Endothelial cell of umbilical vein (primary cell): ENCODE measurements around the gene GRID1. TPM values are rescaled to one million over a fixed set of nuclear protein-coding genes. Genes with fewer than 3 reads are reported as not detected.

Source experiments
- BruUV-seq: library from RNA; stranded (reverse); fragments of 400-500 nt; replicated peaks from 2 replicates; lab custom pipeline; 2021; lab: Mats Ljungman, UMichigan
- CTCF ChIA-PET: fragments of 300-600, 350-600 bp; sonication (Branson Sonifier 250); formaldehyde crosslinking; loops from one replicate; lab custom pipeline; 2021; ENCODE audit warnings: antibody characterized with exemption, inconsistent platforms; lab: Charles Lee
- POLR2A ChIA-PET: fragments of 300-600, 350-600 bp; sonication (Branson Sonifier 250); formaldehyde crosslinking; loops from one replicate; lab custom pipeline; 2021; ENCODE audit warnings: antibody characterized with exemption, inconsistent platforms; lab: Charles Lee
- DNase-seq: peaks from one replicate; pipeline ENCODE4 v3.0.0-alpha.2; 2011; ENCODE audit warnings: low read depth, low spot score
- FAIRE-seq: peaks from 2 replicates; lab custom pipeline; 2011; peaks lifted over from hg19 to GRCh38; lab: Jason Lieb, UNC
- H2AFZ ChIP-seq: 2 replicates; pipeline ENCODE4 v1.6.0; 2012; ENCODE audit warnings: low read depth, low read length, control low read depth, inconsistent platforms
- H3K27ac ChIP-seq: 2 replicates; pipeline ENCODE4 v1.5.1; 2011; ENCODE audit warnings: low read depth, mild to moderate bottlenecking, control low read depth, low read length, moderate library complexity; ENCODE audit not compliant: insufficient read depth
- H3K27me3 ChIP-seq, 2 experiments: 2 replicates each; pipeline versions ENCODE4 v1.6.0 to v1.6.1; 2011; ENCODE audit warnings: low read length in 2 of 2, mixed read lengths in 1 of 2; ENCODE audit not compliant: control insufficient read depth in 2 of 2, insufficient read depth in 2 of 2
- H3K36me3 ChIP-seq, 2 experiments: 2 replicates in 1 of 2; 3 replicates in 1 of 2; pipeline ENCODE4 v1.5.1; 2011; ENCODE audit warnings: low read length in 2 of 2, mild to moderate bottlenecking in 1 of 2, moderate library complexity in 1 of 2; ENCODE audit not compliant: control insufficient read depth in 2 of 2, insufficient read depth in 2 of 2; ENCODE audit errors: extremely low read depth in 1 of 2
- H3K4me1 ChIP-seq: 3 replicates; pipeline ENCODE4 v1.5.1; 2011; ENCODE audit warnings: mild to moderate bottlenecking, low read length; ENCODE audit not compliant: control insufficient read depth, insufficient read depth; ENCODE audit errors: extremely low read depth
- H3K4me2 ChIP-seq: 2 replicates; pipeline ENCODE4 v1.6.1; 2011; ENCODE audit warnings: low read length, control low read depth, mixed read lengths; ENCODE audit not compliant: insufficient read depth
- H3K4me3 ChIP-seq, 3 experiments: fragments of 200-600 bp in 1 of 3; sonication (generic), shearing (Covaris generic) in 1 of 3; replicated peaks in 1 of 3; 2 replicates each; pipeline ENCODE4 v1.5.1; 2011 to 2016; ENCODE audit warnings: control low read depth in 3 of 3, low read length in 3 of 3, mild to moderate bottlenecking in 2 of 3, inconsistent platforms in 1 of 3, low read depth in 1 of 3, moderate library complexity in 1 of 3; ENCODE audit not compliant: insufficient read depth in 1 of 3
- H3K79me2 ChIP-seq: 2 replicates; pipeline ENCODE4 v1.6.0; 2012; ENCODE audit warnings: low read length, inconsistent platforms; ENCODE audit not compliant: control insufficient read depth, insufficient read depth
- H3K9ac ChIP-seq: replicated peaks from 2 replicates; pipeline ENCODE3; 2011; ENCODE audit warnings: low read length, control low read depth; ENCODE audit not compliant: insufficient read depth; ENCODE audit errors: extremely low read depth
- H3K9me1 ChIP-seq: replicated peaks from 3 replicates; pipeline ENCODE4 v1.6.0; 2011; ENCODE audit warnings: mild to moderate bottlenecking, low read length; ENCODE audit not compliant: control insufficient read depth, insufficient read depth; ENCODE audit errors: extremely low read depth
- H3K9me3 ChIP-seq: replicated peaks from 2 replicates; pipeline ENCODE4 v1.5.1; 2012; ENCODE audit warnings: low read length, inconsistent platforms; ENCODE audit not compliant: control insufficient read depth, insufficient read depth
- H4K20me1 ChIP-seq: replicated peaks from 2 replicates; pipeline ENCODE3; 2011; ENCODE audit warnings: mild to moderate bottlenecking, low read length; ENCODE audit not compliant: control insufficient read depth, insufficient read depth; ENCODE audit errors: extremely low read depth
- EZH2 ChIP-seq: IDR thresholded peaks from 2 replicates; pipeline ENCODE4 v1.6.1; 2012; ENCODE audit warnings: borderline replicate concordance, low read depth, mild to moderate bottlenecking, moderate library complexity, low read length, inconsistent platforms; ENCODE audit not compliant: severe bottlenecking
- FOS ChIP-seq: IDR thresholded peaks from 2 replicates; pipeline ENCODE4 v1.6.1; 2011; ENCODE audit warnings: mild to moderate bottlenecking, low read length, moderate library complexity, borderline replicate concordance; ENCODE audit not compliant: insufficient read depth
- GATA2 ChIP-seq: IDR thresholded peaks from 2 replicates; pipeline ENCODE4 v1.7.0; 2011; ENCODE audit warnings: low read depth, mild to moderate bottlenecking, moderate library complexity, mixed read lengths, low read length; ENCODE audit not compliant: insufficient read length, insufficient read depth
- JUN ChIP-seq: IDR thresholded peaks from 2 replicates; pipeline ENCODE4 v1.6.1; 2011; ENCODE audit warnings: borderline replicate concordance, low read depth; ENCODE audit not compliant: insufficient read length, insufficient read depth
- MYC ChIP-seq: IDR thresholded peaks from one replicate; pipeline ENCODE4 v1.6.1; 2011; ENCODE audit warnings: mild to moderate bottlenecking, low read depth, low read length
- POLR2A ChIP-seq: IDR thresholded peaks from 2 replicates; pipeline ENCODE4 v1.6.1; 2012; ENCODE audit warnings: low read depth, mild to moderate bottlenecking, control low read depth, low read length
- POLR2AphosphoS5 ChIP-seq: IDR thresholded peaks from 2 replicates; pipeline ENCODE4 v1.6.1; 2012; ENCODE audit warnings: low read depth, mild to moderate bottlenecking, control low read depth, low read length, moderate library complexity; ENCODE audit not compliant: insufficient read depth
- dilution Hi-C: fragments of 300-500 bp; cut with MboI; formaldehyde crosslinking; loops from one replicate; pipeline ENCODE4 v1.15.0; 2019; ENCODE audit warnings: low sequenced_read_pairs; ENCODE audit not compliant: extremely low pct_ligation_motif_present
- intact Hi-C: fragments of 100-400 bp; cut with micrococcal nuclease; formaldehyde crosslinking; loops from one replicate; pipeline ENCODE4 v1.10.0; 2022
- polyA plus RNA-seq, 4 experiments: library from polyadenylated mRNA; depleted of rRNA in 3 of 4; stranded (reverse) in 3 of 4; unstranded in 1 of 4; fragments of >200 nt; gene quantifications; 2 replicates each; pipeline versions ENCODE4 v1.2.1 to v1.2.3, GENCODE V29; 2011 to 2012; ENCODE audit warnings: missing spikeins in 1 of 4
- total RNA-seq: library from RNA; stranded (reverse); gene quantifications from 2 replicates; pipeline ENCODE4 v1.2.3, GENCODE V29; 2021
- TF ChIP-seq, protein P1 (sequence below), 2 donors: IDR thresholded peaks; 1 replicate in 1 of 2; 2 replicates in 1 of 2; pipeline ENCODE4 v1.5.1; 2011; ENCODE audit warnings: low read length in 2 of 2, mild to moderate bottlenecking in 2 of 2, moderate library complexity in 2 of 2, control low read depth in 1 of 2, inconsistent platforms in 1 of 2, low read depth in 1 of 2; ENCODE audit not compliant: insufficient read depth in 1 of 2; ENCODE audit errors: extremely low read depth in 1 of 2
- TF ChIP-seq, protein P2 (sequence below): IDR thresholded peaks from 2 replicates; pipeline ENCODE4 v1.6.1; 2011; ENCODE audit not compliant: insufficient read depth, insufficient read length

The GRID1 gene
- total and polyA plus RNA-seq, 2 donors (not counting 3 experiments of a cell fraction or from before 2014, with no cell fraction given) = not detected

DNA sequence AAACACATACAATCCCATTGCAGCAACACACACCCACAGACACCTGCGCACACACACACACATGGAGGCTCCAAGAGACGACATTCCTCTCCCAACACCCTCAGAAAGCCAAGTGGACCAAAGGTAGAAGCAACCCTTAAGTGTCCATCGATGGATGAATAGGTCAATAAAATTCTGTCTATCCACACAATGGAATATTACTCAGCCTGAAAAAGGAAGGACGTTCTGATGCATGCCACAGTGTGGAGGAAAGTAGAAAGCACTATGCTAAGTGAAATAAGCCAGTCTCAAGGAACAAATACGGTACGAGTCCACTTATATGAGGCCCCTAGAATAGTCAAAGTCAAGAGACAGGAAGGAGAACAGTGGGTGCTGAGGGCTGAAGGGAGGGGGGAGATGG, 174.4 kb downstream of the GRID1 start:
- no peak overlapping the region for H3K4me2 ChIP-seq
- FAIRE-seq = no peak
- no peak for DNase-seq
- no peaks in the 10 kb centered on the region for H3K36me3 ChIP-seq
- H3K9me3 ChIP-seq = no peaks in the 10 kb centered on the region
- dilution Hi-C loops = no loop called here
- H3K27me3 ChIP-seq = no peaks in the 10 kb centered on the region
- BruUV-seq = no TSS peak
- TF ChIP-seq POLR2A (no peak), GATA2 (no peak), EZH2 (no peak), MYC (no peak), POLR2AphosphoS5 (no peak), JUN (no peak), FOS (no peak)
- TF ChIP-seq, protein P1, sequence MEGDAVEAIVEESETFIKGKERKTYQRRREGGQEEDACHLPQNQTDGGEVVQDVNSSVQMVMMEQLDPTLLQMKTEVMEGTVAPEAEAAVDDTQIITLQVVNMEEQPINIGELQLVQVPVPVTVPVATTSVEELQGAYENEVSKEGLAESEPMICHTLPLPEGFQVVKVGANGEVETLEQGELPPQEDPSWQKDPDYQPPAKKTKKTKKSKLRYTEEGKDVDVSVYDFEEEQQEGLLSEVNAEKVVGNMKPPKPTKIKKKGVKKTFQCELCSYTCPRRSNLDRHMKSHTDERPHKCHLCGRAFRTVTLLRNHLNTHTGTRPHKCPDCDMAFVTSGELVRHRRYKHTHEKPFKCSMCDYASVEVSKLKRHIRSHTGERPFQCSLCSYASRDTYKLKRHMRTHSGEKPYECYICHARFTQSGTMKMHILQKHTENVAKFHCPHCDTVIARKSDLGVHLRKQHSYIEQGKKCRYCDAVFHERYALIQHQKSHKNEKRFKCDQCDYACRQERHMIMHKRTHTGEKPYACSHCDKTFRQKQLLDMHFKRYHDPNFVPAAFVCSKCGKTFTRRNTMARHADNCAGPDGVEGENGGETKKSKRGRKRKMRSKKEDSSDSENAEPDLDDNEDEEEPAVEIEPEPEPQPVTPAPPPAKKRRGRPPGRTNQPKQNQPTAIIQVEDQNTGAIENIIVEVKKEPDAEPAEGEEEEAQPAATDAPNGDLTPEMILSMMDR (IDR thresholded peaks at IDR 0.05; ENCODE audit: extremely low read depth in 1 of 2, insufficient read depth in 1 of 2, low read depth in 1 of 2, low read length in 2 of 2) = no peak
- TF ChIP-seq, protein P2, sequence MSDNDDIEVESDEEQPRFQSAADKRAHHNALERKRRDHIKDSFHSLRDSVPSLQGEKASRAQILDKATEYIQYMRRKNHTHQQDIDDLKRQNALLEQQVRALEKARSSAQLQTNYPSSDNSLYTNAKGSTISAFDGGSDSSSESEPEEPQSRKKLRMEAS = no peak
- H3K4me3 ChIP-seq = no peak overlapping the region
- intact Hi-C loops = no loop called here
- ChIA-PET POLR2A (no interaction called here), CTCF (no interaction called here)
- H2AFZ ChIP-seq = no peak overlapping the region
- no peaks in the 10 kb centered on the region for H3K4me1 ChIP-seq
- H3K9ac ChIP-seq = no peak overlapping the region
- no peaks in the 10 kb centered on the region for H3K79me2 ChIP-seq
- no peaks in the 10 kb centered on the region for H4K20me1 ChIP-seq
- H3K9me1 ChIP-seq = no peaks in the 10 kb centered on the region
- no peak overlapping the region for H3K27ac ChIP-seq
